ES-I3 (cell line): ENCODE data around the gene SLC38A10.

Experiments
- H3K36me3 ChIP-seq: 2 replicates; pipeline ENCODE4 v1.6.1; 2013; ENCODE audit warnings: mild to moderate bottlenecking, low read length, control low read depth, moderate library complexity; ENCODE audit not compliant: insufficient read depth
- H3K4me1 ChIP-seq: 2 replicates; pipeline ENCODE4 v1.6.1; 2013; ENCODE audit warnings: mild to moderate bottlenecking, control low read depth, low read length; ENCODE audit not compliant: insufficient read depth
- H3K9ac ChIP-seq: 2 replicates; pipeline ENCODE4 v1.6.1; 2013; ENCODE audit warnings: low read depth, mild to moderate bottlenecking, low read length, moderate library complexity
- H3K9me3 ChIP-seq: 2 replicates; pipeline ENCODE4 v1.6.1; 2013; ENCODE audit warnings: mild to moderate bottlenecking, low read length, moderate library complexity; ENCODE audit not compliant: control insufficient read depth, insufficient read depth

The SLC38A10 gene

DNA sequence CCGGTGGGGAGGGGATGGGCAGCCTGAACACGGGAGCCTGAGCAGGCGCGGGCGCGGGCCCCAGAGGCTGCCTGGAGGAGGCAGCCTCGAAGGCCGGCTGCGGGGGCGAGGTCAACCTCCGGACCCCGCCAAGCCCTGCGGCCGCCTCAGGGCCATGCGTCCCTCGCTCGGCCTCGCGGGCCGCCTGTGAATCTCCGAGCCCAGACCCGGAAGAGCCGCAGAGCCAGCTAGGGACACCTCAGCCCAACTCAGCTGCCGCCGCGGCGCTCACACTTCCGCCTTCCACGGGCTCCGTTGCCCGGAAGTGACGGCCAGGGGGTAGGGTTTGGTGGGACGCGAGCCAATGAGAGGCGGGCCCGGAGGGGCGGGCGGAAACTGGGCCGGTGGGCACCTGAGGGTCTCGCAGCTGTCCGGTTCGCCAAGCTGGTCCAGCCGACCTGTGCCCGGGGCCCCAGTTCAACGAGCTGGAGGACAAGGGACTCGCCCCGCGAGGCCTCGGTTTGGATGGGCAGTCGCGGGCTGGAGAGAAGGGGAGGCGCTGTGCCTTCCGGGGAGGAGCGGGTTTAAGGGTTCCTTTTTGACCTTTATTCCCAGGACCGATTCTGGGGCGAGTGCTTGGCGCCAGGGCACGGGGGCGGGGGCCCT is at the start of gene SLC38A10:
Gene SLC38A10 (minus strand): TSS at position 277 of the 645 bp plus-strand sequence. CDS start 386 bp downstream, outside the sequence.
- Histone ChIP-seq H3K36me3 (no peaks in the 10 kb centered on the region), H3K9me3 (no peaks in the 10 kb centered on the region)

DNA sequence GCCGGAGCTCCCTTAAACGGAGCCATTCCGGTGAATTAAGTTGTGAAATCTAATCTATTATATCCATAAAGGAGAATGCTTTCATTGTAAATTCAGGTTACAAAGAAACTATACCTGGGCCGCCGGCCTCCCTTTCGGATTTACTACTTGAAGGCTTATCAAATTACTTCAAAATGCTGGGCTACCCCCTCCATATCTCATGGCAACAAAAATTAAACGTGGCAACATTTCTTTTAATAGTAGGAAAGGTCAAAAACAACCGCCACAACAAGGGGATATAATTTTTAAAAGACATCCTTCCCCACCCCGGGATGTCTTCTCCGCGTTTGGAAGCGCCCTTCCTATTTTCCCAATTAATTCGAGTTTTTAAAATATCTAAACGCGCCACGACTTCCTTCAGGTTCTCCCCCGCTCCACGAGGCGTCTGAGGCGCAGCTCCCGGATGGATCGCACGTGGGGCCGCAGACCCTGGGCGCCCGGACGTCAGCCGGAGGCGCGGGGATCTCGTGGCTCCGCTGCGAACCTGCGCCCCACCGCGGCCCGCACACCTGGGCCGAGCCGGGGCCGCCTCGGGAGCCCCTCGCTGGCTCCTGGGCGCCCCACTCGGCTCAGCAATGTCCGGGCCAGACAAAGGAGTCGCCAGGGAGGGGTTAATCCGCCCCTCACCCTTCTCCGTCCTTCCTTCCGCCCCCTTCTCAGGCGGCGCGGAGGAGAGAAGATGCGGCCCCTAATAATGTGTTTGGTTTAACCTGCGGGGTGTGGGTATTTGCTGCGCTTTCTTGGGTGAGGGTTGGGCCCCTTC is 47.4 kb upstream of the SLC38A10 start:
- H3K36me3 ChIP-seq: no peaks in the 10 kb centered on the region
- peak overlapping the region; percentile 86 for H3K9ac ChIP-seq
- H3K4me1 ChIP-seq: peaks cover 20% of the 10 kb centered on the region; the same call in 1 of the 2 replicates
- H3K9me3 ChIP-seq: no peaks in the 10 kb centered on the region

More for the DNA sequence above, at the start of gene SLC38A10:
- H3K9ac ChIP-seq: peak within 1 kb of the TSS; percentile 99
- H3K4me1 ChIP-seq: no peaks in the 10 kb centered on the region

DNA sequence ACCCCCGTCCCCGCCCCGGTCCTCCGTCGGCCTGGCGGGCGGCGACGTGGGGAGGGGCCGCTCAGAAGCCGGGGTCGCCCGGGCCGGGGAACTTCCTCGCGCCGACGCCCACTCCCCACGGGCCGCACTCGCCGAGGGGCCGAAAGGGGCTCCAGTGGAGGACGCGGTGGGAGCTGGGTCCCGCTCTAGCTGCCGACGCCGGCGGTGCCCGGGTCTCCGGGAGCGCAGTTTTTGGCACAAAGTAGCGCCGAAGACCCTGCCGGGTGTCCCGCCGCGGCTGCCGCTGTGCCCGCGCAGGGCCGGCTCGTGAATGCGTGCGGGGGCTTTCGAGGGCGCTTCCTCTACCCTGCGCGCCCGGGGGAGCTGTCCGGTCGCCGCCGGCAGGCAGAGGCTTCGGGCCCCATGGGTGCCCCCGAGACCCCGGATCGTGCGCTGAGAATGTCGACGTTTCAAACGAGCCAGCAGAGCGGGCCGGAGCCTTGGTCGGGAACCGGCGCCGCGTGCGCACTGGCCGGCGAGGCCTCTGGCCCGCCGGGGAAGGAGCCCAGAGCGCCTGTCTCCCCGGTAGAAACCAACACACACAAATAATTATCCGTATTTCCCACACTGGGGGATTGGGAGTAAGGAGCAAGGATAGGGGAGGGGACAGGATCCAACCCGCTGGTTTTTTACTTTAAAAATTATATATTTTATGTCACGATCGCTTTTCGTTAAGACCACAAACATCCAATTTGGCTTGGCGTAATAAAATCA is 46.6 kb upstream of the SLC38A10 start:
- H3K9me3 ChIP-seq: no peaks in the 10 kb centered on the region
- H3K9ac ChIP-seq: peak overlapping the region; percentile 86
- H3K36me3 ChIP-seq: no peaks in the 10 kb centered on the region
- H3K4me1 ChIP-seq: peaks cover 20% of the 10 kb centered on the region; the same call in 1 of the 2 replicates

DNA sequence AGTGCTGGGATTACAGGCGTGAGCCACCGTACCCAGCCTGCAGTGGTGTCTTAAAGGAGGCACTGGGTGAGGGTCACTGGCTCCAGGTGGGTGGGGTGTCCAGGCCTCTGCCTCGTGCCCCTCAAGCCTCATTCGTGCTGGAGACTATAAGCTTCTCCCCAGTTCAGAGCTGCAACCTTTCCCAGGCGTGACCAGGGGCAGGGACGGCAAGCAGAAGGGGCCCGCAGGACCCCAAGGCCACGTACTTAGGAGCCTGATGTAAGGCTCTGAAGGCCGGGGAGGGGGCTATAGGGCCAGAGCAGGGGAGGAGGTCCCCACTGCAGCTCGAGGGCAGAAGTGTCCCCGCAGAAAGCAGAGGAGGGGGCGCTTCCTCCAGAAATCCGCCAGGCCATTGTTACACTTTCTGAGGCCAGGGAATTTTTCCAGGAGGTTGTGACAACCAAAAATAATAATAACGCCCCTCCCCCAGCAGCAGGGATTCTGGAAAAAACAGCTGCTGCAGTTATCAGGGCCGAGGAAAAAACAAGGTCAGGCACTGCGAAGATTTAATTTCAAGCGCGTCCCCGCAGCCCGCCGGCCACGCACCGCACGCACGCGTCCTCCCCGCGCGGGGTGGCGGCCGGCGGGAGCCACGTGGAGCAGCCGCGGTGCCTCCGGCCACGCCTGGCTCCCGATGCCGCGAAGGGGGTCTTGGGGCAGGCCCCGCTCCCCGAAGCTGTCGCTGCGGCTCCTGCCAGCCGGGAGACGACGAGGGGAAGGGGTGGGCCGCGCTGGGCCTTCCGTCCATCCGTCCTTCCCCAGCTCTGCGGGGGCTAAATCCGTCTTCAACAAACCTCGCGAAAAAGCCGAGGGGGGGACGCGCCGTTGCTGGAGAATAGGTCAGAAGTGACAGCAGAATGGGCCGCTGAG is 45.8 kb upstream of the SLC38A10 start:
- H3K36me3 ChIP-seq: no peaks in the 10 kb centered on the region
- peak overlapping the region; percentile 86; the same call in 1 of the 2 replicates for H3K9ac ChIP-seq
- H3K4me1 ChIP-seq: peaks cover 20% of the 10 kb centered on the region; the same call in 1 of the 2 replicates
- H3K9me3 ChIP-seq: no peaks in the 10 kb centered on the region

DNA sequence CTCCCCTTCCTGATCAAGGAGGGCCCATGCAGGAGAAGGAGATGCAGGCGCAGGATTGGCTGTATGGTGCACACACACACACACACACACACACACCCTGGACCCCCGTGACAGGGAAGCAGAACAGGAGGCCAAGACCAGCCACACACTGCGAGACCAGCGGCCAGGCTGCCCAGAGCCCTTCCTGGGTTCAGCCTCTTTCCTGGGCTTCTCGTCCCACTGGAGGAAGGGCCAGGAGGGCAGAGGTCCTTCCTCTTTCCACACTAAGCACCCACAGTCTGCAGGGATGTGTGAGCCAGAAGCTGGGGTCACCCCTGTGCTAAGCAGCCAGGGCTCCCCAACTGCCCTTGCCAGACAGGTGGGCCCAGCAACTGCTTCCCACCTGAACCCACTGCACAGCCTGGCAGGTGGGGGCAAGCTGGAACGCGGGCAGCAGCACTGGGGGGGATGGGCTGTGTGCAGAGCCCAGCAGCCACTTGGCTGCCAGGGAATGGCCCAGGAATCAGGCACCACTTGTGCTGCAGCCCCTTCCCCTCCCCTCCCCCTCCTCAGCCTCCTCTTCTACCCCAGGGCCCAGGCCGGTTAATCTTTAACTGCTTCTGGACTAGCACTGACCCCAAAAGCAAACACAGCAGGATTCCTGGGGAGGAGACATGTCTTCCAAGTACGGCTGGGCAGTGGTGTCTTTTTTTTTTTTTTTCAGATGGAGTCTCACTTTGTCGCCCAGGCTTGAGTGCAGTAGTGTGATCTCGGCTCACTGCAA is 44.6 kb upstream of the SLC38A10 start:
- no peak overlapping the region for H3K9ac ChIP-seq

DNA sequence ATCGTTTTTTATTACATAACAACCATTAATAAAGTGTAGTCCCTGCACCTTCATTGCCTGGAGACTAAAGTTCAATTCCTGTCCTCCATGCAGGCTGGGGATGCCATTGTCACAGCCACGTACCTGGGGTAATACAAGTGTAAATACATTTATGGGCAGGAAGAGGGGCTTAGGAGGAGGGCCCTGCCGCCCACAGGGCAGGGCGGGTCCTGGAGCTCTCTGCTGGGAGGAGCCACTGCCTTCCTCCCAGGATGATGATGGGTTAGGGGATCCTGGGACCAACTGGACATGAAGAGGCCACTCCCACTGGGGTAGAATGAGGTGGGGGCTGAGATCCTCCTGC is 44.1 kb upstream of the SLC38A10 start:
- H3K9ac ChIP-seq: no peak overlapping the region
- H3K36me3 ChIP-seq: no peaks in the 10 kb centered on the region
- no peaks in the 10 kb centered on the region for H3K9me3 ChIP-seq
- H3K4me1 ChIP-seq: peaks cover 28% of the 10 kb centered on the region; the same call in 1 of the 2 replicates

More for the DNA sequence above, 44.6 kb upstream of the SLC38A10 start:
- H3K9me3 ChIP-seq: no peaks in the 10 kb centered on the region
- H3K4me1 ChIP-seq: peaks cover 22% of the 10 kb centered on the region; the same call in 1 of the 2 replicates
- no peaks in the 10 kb centered on the region for H3K36me3 ChIP-seq

DNA sequence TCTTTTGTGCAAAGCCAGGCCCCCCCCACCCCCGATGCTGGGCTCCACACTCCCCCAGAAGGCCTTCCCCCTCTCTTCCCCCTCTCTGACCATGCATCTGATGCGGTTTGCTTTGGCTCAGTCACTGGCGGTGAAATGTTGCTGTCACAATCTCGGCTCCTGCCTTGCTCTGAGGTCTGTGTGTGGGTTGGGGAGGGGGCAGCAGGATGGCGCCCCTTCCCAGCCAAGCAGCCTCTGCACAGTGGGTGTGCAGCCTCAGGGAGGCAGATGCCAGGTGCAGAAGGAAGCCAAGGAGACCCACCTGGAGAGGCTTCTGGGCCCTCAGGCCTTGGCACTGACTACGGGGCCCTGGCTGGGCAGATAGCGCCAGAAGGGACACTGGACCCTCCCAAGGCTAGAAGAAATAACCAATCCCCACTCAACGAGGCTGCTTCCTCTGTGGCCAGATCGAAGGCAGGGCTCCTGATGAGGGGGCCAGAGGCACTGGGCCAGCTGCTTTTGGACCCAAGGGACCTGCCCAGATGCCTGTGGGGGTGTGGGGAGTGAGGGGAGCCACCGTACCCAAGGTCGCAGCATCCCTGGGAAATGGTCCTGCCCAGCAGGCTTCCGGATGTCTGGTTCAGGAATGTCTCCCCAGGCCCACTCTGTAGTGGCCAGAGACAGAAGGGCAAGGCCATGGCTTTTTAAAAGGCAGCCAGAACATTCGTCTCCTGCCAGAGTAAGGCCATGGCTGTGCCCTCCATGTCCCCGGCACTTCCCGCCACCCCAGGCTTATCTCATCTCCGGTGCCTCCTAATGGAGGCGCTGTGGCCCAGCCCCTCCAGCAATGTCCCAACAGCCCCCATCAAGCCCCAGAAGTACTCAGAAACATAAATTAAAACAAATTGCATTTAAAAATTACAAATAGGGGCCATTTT is 43.4 kb upstream of the SLC38A10 start:
- H3K4me1 ChIP-seq: peaks cover 30% of the 10 kb centered on the region; the same call in 1 of the 2 replicates
- no peak overlapping the region for H3K9ac ChIP-seq
- no peaks in the 10 kb centered on the region for H3K36me3 ChIP-seq
- no peaks in the 10 kb centered on the region for H3K9me3 ChIP-seq

DNA sequence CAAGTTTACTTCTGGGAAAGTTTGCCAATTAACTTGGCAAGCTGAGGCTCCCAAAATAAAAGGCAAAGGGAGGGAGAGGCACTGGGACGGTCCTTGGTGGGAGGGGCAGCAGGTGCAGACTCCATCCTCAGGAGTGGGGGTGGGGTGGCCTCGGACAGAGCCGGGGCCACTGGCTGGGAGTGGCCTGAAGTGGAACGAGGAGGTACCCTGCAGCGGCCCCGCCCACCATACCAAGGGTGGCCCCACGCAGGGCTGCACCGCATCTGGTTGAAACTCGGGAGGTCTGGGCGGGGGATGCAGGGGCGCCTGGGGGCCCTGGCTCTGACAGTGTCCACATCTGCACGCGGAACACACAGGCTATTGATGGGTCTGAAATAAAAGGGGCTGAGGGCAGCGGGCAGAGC is 42.4 kb upstream of the SLC38A10 start:
- peaks cover 30% of the 10 kb centered on the region; the same call in 1 of the 2 replicates for H3K4me1 ChIP-seq
- no peak overlapping the region for H3K9ac ChIP-seq
- H3K36me3 ChIP-seq: no peaks in the 10 kb centered on the region
- no peaks in the 10 kb centered on the region for H3K9me3 ChIP-seq

DNA sequence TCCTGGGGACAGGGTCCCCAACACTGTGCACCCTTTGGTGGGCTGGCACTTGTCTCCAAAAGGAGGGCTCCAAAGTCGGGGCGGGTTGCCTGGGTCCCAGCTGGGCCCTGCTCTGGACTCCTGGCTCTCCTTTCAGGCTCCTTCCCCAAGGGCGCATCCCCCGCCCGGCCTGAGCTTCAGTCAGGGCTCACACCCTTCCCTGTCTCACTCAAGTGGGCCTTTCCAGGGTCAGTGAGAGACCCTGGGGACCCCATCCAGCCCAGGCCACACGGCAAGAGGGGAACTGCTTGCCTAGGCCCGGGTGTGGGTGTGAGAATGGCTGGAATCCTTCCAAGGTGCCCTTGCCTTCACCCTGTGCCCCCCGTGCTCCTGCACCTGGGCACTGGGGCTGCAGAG is 41.8 kb upstream of the SLC38A10 start:
- Histone ChIP-seq H3K4me1 (peaks cover 25% of the 10 kb centered on the region; the same call in 1 of the 2 replicates), H3K9ac (no peak overlapping the region)

DNA sequence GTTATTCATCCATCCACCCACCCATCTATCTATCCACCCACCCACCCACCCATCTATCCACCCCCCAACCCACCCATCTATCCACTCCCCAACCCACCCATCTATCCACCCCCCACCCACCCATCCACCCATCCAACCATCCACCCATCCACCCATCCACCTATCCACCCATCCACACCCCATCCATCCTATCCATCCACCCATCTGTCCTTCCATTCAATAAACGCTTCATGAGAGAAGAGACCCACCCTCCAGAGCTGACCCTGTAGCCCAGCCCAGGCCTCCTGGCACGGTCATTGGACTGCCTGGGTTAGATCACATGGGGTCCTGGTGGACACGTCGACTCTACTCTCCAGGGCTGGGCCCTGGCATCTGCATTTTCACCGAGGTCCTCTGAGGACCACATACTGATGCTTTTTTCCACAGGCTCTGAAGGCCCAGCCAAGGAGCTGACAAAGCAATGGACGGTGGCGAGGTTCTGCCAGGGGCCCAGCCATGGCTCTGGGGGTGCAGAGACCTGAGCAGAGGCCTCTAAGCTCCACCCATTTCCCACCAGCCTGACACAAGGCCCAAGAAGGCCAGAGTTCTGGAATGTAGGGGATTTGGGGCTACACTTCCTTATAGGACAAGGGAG is 41.3 kb upstream of the SLC38A10 start:
- Histone ChIP-seq H3K9ac (no peak overlapping the region), H3K36me3 (no peaks in the 10 kb centered on the region), H3K9me3 (no peaks in the 10 kb centered on the region), H3K4me1 (peaks cover 25% of the 10 kb centered on the region; the same call in 1 of the 2 replicates)

More for the DNA sequence above, 41.8 kb upstream of the SLC38A10 start:
- H3K36me3 ChIP-seq: no peaks in the 10 kb centered on the region
- H3K9me3 ChIP-seq: no peaks in the 10 kb centered on the region

DNA sequence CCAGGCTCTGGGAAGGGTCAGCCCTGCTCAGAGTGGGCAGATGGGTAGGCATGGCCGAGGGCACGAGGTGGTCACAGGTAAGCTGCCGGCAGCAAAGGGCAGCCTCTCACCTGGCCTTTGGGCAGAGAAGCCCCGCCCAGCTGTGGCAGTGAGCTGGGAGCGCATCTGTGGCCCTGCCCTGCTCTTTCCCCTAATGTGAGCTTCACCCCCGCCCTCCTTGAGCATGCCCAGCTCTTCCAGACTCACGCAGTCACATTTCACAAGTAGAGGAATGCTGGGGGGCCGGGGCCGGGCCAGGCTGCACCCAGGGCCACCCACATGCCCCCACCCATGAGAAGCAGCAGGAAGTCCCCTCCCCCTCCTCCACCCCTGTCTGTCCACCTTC is 40.7 kb upstream of the SLC38A10 start:
- Histone ChIP-seq H3K9ac (no peak overlapping the region), H3K4me1 (peaks cover 31% of the 10 kb centered on the region; the same call in 1 of the 2 replicates), H3K36me3 (no peaks in the 10 kb centered on the region), H3K9me3 (no peaks in the 10 kb centered on the region)
